HL-60 (cell line): ENCODE data around the gene SHLD2.
"Not testable (repeated sequence)": the region's sequence is repeated elsewhere in the genome, so short reads cannot be mapped to it uniquely, and the experiment has no call there.

Experiments used
- POLR2AphosphoS5 ChIP-seq: IDR thresholded peaks from 2 replicates; pipeline ENCODE4 v1.6.1; 2012; ENCODE audit warnings: low read depth
- TF ChIP-seq, protein P1 (sequence below): IDR thresholded peaks from one replicate; pipeline ENCODE4 v1.5.1; 2011; ENCODE audit warnings: low read length, control low read depth, inconsistent platforms; ENCODE audit not compliant: insufficient read depth

GRCh38 chr10:87157821-87158220 lies 62.8 kb downstream of the SHLD2 start:
- TF ChIP-seq, protein P1, sequence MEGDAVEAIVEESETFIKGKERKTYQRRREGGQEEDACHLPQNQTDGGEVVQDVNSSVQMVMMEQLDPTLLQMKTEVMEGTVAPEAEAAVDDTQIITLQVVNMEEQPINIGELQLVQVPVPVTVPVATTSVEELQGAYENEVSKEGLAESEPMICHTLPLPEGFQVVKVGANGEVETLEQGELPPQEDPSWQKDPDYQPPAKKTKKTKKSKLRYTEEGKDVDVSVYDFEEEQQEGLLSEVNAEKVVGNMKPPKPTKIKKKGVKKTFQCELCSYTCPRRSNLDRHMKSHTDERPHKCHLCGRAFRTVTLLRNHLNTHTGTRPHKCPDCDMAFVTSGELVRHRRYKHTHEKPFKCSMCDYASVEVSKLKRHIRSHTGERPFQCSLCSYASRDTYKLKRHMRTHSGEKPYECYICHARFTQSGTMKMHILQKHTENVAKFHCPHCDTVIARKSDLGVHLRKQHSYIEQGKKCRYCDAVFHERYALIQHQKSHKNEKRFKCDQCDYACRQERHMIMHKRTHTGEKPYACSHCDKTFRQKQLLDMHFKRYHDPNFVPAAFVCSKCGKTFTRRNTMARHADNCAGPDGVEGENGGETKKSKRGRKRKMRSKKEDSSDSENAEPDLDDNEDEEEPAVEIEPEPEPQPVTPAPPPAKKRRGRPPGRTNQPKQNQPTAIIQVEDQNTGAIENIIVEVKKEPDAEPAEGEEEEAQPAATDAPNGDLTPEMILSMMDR: not testable (repeated sequence)
- TF ChIP-seq POLR2AphosphoS5: not testable (repeated sequence)
